HCT116 (cell line): ENCODE results near the gene PI4KA. TPM values are rescaled to one million over a fixed set of nuclear protein-coding genes. Genes with fewer than 3 reads are reported as not detected.

Experiments used
- ATAC-seq: fragments of 200-7000 bp; cut with Tn5 transposase; 2 replicates; pipeline ENCODE4 v1.9.1; 2020; ENCODE audit warnings: mild to moderate bottlenecking, moderate library complexity
- BruUV-seq: library from RNA; stranded (reverse); fragments of 400-500 nt; replicated peaks from 2 replicates; lab custom pipeline; 2021; lab: Mats Ljungman, UMichigan
- CTCF ChIA-PET: fragments of 300-600 bp; sonication (Branson Sonifier 250); formaldehyde crosslinking; loops from one replicate; lab custom pipeline; 2021; ENCODE audit warnings: antibody characterized with exemption; lab: Charles Lee
- POLR2A ChIA-PET: fragments of 300-600, 350-600 bp; sonication (Branson Sonifier 250); formaldehyde crosslinking; loops from one replicate; lab custom pipeline; 2021; ENCODE audit warnings: antibody characterized with exemption; lab: Charles Lee
- RAD21 ChIA-PET, 2 experiments: fragments of 300-600 bp; sonication (Branson Sonifier 250); formaldehyde crosslinking; loops; one replicate each; lab custom pipeline; 2023; ENCODE audit warnings: low total read pairs in 2 of 2; ENCODE audit not compliant: uncharacterized antibody in 2 of 2, unreplicated experiment in 2 of 2, low non-redundant PET in 1 of 2; lab: Charles Lee
- DNase-seq: peaks from one replicate; pipeline ENCODE4 v3.0.0-alpha.2; 2010; ENCODE audit warnings: low read depth, low spot score
- H2AFZ ChIP-seq: fragments of 200-600 bp; shearing (Covaris generic), sonication (generic); 2 replicates; pipeline ENCODE4 v1.6.1; 2017; ENCODE audit warnings: low read depth, mixed run types, mixed read lengths, antibody characterized with exemption, low read length; ENCODE audit not compliant: poor library complexity, severe bottlenecking
- H3K27ac ChIP-seq: 2 replicates; pipeline ENCODE4 v1.5.1; 2012; ENCODE audit warnings: low read depth, low read length
- H3K27me3 ChIP-seq: fragments of 200-600 bp; sonication (generic); 2 replicates; pipeline ENCODE4 v1.6.1; 2016; ENCODE audit warnings: mixed run types, low read length, mixed read lengths; ENCODE audit not compliant: insufficient read depth
- H3K36me3 ChIP-seq, 2 experiments: fragments of 200-500 bp in 1 of 2; fragments of 200-600 bp in 1 of 2; sonication (Bioruptor generic) in 1 of 2; sonication (generic) in 1 of 2; 2 replicates each; pipeline versions ENCODE4 v1.5.1 to v1.6.1; 2014 to 2016; ENCODE audit warnings: low read length in 2 of 2, inconsistent platforms in 1 of 2, mixed read lengths in 1 of 2, mixed run types in 1 of 2; ENCODE audit not compliant: insufficient read depth in 2 of 2, control insufficient read depth in 1 of 2
- H3K4me1 ChIP-seq, 2 experiments: fragments of 200-600 bp in 1 of 2; sonication (generic) in 1 of 2; 2 replicates each; pipeline versions ENCODE4 v1.5.1 to v1.6.1; 2012 to 2017; ENCODE audit warnings: low read length in 2 of 2, inconsistent platforms in 1 of 2, mild to moderate bottlenecking in 1 of 2, mixed read lengths in 1 of 2, mixed run types in 1 of 2, moderate library complexity in 1 of 2; ENCODE audit not compliant: insufficient read depth in 2 of 2, control insufficient read depth in 1 of 2
- H3K4me2 ChIP-seq: fragments of 200-600 bp; sonication (generic); 2 replicates; pipeline ENCODE4 v1.6.1; 2017; ENCODE audit warnings: mixed run types, low read length, mixed read lengths
- H3K4me3 ChIP-seq, 2 experiments: fragments of 200-600 bp in 1 of 2; sonication (generic) in 1 of 2; replicated peaks in 1 of 2; 2 replicates each; pipeline ENCODE4 v1.5.1; 2011 to 2016; ENCODE audit warnings: low read length in 2 of 2, control low read depth in 1 of 2, low read depth in 1 of 2, mild to moderate bottlenecking in 1 of 2, mixed read lengths in 1 of 2, mixed run types in 1 of 2
- H3K79me2 ChIP-seq: fragments of 200-600 bp; sonication (generic); 2 replicates; pipeline ENCODE4 v1.6.1; 2017; ENCODE audit warnings: mild to moderate bottlenecking, mixed run types, low read length, moderate library complexity, mixed read lengths; ENCODE audit not compliant: insufficient read depth
- H3K9ac ChIP-seq: fragments of 200-600 bp; sonication (generic); 2 replicates; pipeline ENCODE4 v1.6.1; 2016; ENCODE audit warnings: low read length, mixed read lengths
- H3K9me2 ChIP-seq: fragments of 200-600 bp; sonication (generic), shearing (Covaris generic); 2 replicates; pipeline ENCODE4 v1.6.1; 2017; ENCODE audit warnings: mixed run types, mild to moderate bottlenecking, moderate library complexity; ENCODE audit not compliant: insufficient read depth
- H3K9me3 ChIP-seq, 2 experiments: fragments of 200-500 bp in 1 of 2; fragments of 200-600 bp in 1 of 2; sonication (Bioruptor generic) in 1 of 2; sonication (generic) in 1 of 2; 2 replicates each; pipeline ENCODE4 v1.6.1; 2014 to 2017; ENCODE audit warnings: low read length in 2 of 2, mixed read lengths in 2 of 2, inconsistent platforms in 1 of 2, low read depth in 1 of 2, mild to moderate bottlenecking in 1 of 2, mixed run types in 1 of 2, moderate library complexity in 1 of 2; ENCODE audit not compliant: control insufficient read depth in 1 of 2, insufficient read depth in 1 of 2
- H4K20me1 ChIP-seq: fragments of 200-600 bp; sonication (generic), shearing (Covaris generic); 2 replicates; pipeline ENCODE4 v1.6.1; 2017; ENCODE audit warnings: mixed run types, mild to moderate bottlenecking, moderate library complexity; ENCODE audit not compliant: insufficient read depth
- CBX3 ChIP-seq: IDR thresholded peaks from 2 replicates; pipeline ENCODE4 v1.6.1; 2012; ENCODE audit warnings: low read depth
- CEBPB ChIP-seq: IDR thresholded peaks from 2 replicates; pipeline ENCODE4 v1.6.1; 2012; ENCODE audit warnings: low read depth
- EGR1 ChIP-seq: IDR thresholded peaks from 2 replicates; pipeline ENCODE4 v1.6.1; 2012; ENCODE audit warnings: low read depth
- EZH2phosphoT487 ChIP-seq: fragments of 200-600 bp; IDR thresholded peaks from 2 replicates; pipeline ENCODE4 v1.6.1; 2018; ENCODE audit warnings: antibody characterized with exemption, borderline replicate concordance
- FOSL1 ChIP-seq: IDR thresholded peaks from 2 replicates; pipeline ENCODE4 v1.6.1; 2012; ENCODE audit warnings: low read depth
- POLR2AphosphoS5 ChIP-seq: IDR thresholded peaks from 2 replicates; pipeline ENCODE4 v1.6.1; 2011; ENCODE audit warnings: mild to moderate bottlenecking, low read depth, low read length, moderate library complexity
- SIN3A ChIP-seq: IDR thresholded peaks from 2 replicates; pipeline ENCODE4 v1.6.1; 2012; ENCODE audit warnings: low read depth
- SRF ChIP-seq: IDR thresholded peaks from 2 replicates; pipeline ENCODE4 v1.6.1; 2012; ENCODE audit warnings: low read depth
- TCF7L2 ChIP-seq: IDR thresholded peaks from 2 replicates; pipeline ENCODE4 v1.7.0; 2011; ENCODE audit warnings: borderline replicate concordance, inconsistent platforms; ENCODE audit not compliant: insufficient read depth, insufficient read length; ENCODE audit errors: extremely low read depth
- YY1 ChIP-seq: IDR thresholded peaks from 2 replicates; pipeline ENCODE4 v1.6.1; 2011; ENCODE audit warnings: low read length, low read depth, moderate library complexity, mild to moderate bottlenecking; ENCODE audit not compliant: insufficient replicate concordance; ENCODE audit errors: extremely low read depth
- ZFX ChIP-seq: fragments of 450-650 bp; IDR thresholded peaks from 2 replicates; pipeline ENCODE4 v1.6.1; 2017
- ZNF274 ChIP-seq: fragments of 200-500 bp; sonication (Bioruptor generic); IDR thresholded peaks from 2 replicates; pipeline ENCODE4 v1.6.1; 2014; ENCODE audit warnings: mild to moderate bottlenecking, low read depth, low read length, inconsistent platforms
- intact Hi-C: fragments of 100-400 bp; cut with micrococcal nuclease; formaldehyde crosslinking; loops from 2 replicates; pipeline ENCODE4 v1.10.0; 2022
- total RNA-seq: library from RNA; stranded (reverse); gene quantifications from one replicate; pipeline ENCODE4 v1.2.1, GENCODE V29; 2021; ENCODE audit not compliant: unreplicated experiment
- TF ChIP-seq, protein P1 (sequence below): IDR thresholded peaks from 2 replicates; pipeline ENCODE4 v1.6.1; 2011; ENCODE audit warnings: mild to moderate bottlenecking, low read length, moderate library complexity; ENCODE audit not compliant: insufficient replicate concordance; ENCODE audit errors: extremely low read depth
- TF ChIP-seq, protein P2 (sequence below), 3 experiments: fragments of 200-600 bp in 1 of 3; sonication (generic) in 1 of 3; IDR thresholded peaks in 2 of 3; conservative IDR thresholded peaks in 1 of 3; 2 replicates each; pipeline ENCODE4 v1.5.1; 2012 to 2017; ENCODE audit warnings: low read depth in 2 of 3, low read length in 2 of 3, antibody characterized with exemption in 1 of 3, borderline replicate concordance in 1 of 3, control low read depth in 1 of 3, mild to moderate bottlenecking in 1 of 3, mixed read lengths in 1 of 3, mixed run types in 1 of 3, moderate library complexity in 1 of 3; ENCODE audit not compliant: insufficient read depth in 1 of 3

PI4KA gene
- total RNA-seq, 1 experiment from 2014 or later, result 59.6 TPM

GRCh38 chr22:20787223-20787622 lies 71.4 kb downstream of the PI4KA start:
- H3K4me2 ChIP-seq, result no peak overlapping the region
- no peak overlapping the region for H2AFZ ChIP-seq
- no peak for DNase-seq
- H3K79me2 ChIP-seq, result no peaks in the 10 kb centered on the region
- no TSS peak for BruUV-seq
- no peak overlapping the region for H3K27ac ChIP-seq
- ATAC-seq, result no peak
- no peak overlapping the region for H3K9ac ChIP-seq
- ChIA-PET CTCF (no interaction called here), RAD21 (no interaction called here), POLR2A (no interaction called here)
- H3K9me2 ChIP-seq, result no peaks in the 10 kb centered on the region
- no peaks in the 10 kb centered on the region for H3K9me3 ChIP-seq
- H4K20me1 ChIP-seq, result no peaks in the 10 kb centered on the region
- TF ChIP-seq, protein P1, sequence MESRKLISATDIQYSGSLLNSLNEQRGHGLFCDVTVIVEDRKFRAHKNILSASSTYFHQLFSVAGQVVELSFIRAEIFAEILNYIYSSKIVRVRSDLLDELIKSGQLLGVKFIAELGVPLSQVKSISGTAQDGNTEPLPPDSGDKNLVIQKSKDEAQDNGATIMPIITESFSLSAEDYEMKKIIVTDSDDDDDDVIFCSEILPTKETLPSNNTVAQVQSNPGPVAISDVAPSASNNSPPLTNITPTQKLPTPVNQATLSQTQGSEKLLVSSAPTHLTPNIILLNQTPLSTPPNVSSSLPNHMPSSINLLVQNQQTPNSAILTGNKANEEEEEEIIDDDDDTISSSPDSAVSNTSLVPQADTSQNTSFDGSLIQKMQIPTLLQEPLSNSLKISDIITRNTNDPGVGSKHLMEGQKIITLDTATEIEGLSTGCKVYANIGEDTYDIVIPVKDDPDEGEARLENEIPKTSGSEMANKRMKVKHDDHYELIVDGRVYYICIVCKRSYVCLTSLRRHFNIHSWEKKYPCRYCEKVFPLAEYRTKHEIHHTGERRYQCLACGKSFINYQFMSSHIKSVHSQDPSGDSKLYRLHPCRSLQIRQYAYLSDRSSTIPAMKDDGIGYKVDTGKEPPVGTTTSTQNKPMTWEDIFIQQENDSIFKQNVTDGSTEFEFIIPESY, result no peak
- TF ChIP-seq TCF7L2 (no peak), SRF (no peak), YY1 (no peak), CEBPB (no peak)
- no peaks in the 10 kb centered on the region for H3K4me1 ChIP-seq
- peaks cover 0 to 3% of the 10 kb centered on the region in 2 experiments; a peak in 2 of 4 replicates for H3K36me3 ChIP-seq
- no peaks in the 10 kb centered on the region for H3K27me3 ChIP-seq
- intact Hi-C loops, result no loop called here
- H3K4me3 ChIP-seq, result no peak overlapping the region

DNA sequence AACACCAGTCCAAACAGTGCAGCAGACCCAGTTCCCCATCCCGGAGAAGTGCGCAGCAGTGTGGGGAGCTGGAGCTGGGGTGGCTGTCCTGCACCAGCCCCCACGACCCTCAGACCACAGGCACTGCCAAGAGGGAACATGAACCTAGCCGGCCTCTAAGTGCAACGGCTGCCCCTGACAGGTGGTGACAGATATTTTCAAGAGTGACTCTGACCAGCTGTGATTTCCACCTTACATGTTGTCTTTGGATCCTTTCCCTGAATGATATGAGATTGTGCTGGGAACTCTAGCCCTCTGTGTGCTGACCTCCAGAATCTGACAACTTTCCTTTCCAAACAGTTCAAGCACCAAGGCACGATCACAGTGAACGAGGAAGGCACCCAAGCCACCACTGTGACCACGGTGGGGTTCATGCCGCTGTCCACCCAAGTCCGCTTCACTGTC lies 72.1 kb downstream of the PI4KA start:
- Histone ChIP-seq H3K4me1 (no peaks in the 10 kb centered on the region), H3K9ac (no peak overlapping the region), H3K4me2 (no peak overlapping the region), H3K27ac (no peak overlapping the region), H2AFZ (no peak overlapping the region), H3K27me3 (no peaks in the 10 kb centered on the region), H3K4me3 (no peak overlapping the region), H3K36me3 (peaks cover 0 to 3% of the 10 kb centered on the region in 2 experiments; a peak in 2 of 4 replicates), H3K9me2 (no peaks in the 10 kb centered on the region), H3K79me2 (no peaks in the 10 kb centered on the region), H4K20me1 (no peaks in the 10 kb centered on the region), H3K9me3 (no peaks in the 10 kb centered on the region)
- no peak for DNase-seq
- POLR2A ChIA-PET, result no interaction called here
- CTCF ChIA-PET, result interaction anchor here (0.7 kb wide), 1 partner anchor 216 kb away, joined by 3 read pairs; no protein-coding TSS in a partner anchor
- RAD21 ChIA-PET, result no interaction called here
- no peak for ATAC-seq
- TF ChIP-seq SIN3A (no peak), TCF7L2 (no peak), CBX3 (no peak), EZH2phosphoT487 (no peak), ZNF274 (no peak), EGR1 (no peak), SRF (no peak), FOSL1 (no peak), ZFX (no peak), POLR2AphosphoS5 (no peak)
- TF ChIP-seq, protein P2, sequence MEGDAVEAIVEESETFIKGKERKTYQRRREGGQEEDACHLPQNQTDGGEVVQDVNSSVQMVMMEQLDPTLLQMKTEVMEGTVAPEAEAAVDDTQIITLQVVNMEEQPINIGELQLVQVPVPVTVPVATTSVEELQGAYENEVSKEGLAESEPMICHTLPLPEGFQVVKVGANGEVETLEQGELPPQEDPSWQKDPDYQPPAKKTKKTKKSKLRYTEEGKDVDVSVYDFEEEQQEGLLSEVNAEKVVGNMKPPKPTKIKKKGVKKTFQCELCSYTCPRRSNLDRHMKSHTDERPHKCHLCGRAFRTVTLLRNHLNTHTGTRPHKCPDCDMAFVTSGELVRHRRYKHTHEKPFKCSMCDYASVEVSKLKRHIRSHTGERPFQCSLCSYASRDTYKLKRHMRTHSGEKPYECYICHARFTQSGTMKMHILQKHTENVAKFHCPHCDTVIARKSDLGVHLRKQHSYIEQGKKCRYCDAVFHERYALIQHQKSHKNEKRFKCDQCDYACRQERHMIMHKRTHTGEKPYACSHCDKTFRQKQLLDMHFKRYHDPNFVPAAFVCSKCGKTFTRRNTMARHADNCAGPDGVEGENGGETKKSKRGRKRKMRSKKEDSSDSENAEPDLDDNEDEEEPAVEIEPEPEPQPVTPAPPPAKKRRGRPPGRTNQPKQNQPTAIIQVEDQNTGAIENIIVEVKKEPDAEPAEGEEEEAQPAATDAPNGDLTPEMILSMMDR (IDR thresholded peaks at IDR 0.05 in 2 of 3, conservative IDR thresholded peaks at IDR 0.05 in 1 of 3; ENCODE audit: borderline replicate concordance in 1 of 3, insufficient read depth in 1 of 3, low read depth in 2 of 3, low read length in 2 of 3), result no peak
- no TSS peak for BruUV-seq
- intact Hi-C loops, result no loop called here
